Measurements from ENCODE around the gene TBRG1. TPM values are rescaled to one million over a fixed set of nuclear protein-coding genes. Genes with fewer than 3 reads are reported as not detected.

Gene TBRG1
- polyA plus RNA-seq, 3 donors, result 25.9 to 41.5 (median 30.3) TPM

DNA sequence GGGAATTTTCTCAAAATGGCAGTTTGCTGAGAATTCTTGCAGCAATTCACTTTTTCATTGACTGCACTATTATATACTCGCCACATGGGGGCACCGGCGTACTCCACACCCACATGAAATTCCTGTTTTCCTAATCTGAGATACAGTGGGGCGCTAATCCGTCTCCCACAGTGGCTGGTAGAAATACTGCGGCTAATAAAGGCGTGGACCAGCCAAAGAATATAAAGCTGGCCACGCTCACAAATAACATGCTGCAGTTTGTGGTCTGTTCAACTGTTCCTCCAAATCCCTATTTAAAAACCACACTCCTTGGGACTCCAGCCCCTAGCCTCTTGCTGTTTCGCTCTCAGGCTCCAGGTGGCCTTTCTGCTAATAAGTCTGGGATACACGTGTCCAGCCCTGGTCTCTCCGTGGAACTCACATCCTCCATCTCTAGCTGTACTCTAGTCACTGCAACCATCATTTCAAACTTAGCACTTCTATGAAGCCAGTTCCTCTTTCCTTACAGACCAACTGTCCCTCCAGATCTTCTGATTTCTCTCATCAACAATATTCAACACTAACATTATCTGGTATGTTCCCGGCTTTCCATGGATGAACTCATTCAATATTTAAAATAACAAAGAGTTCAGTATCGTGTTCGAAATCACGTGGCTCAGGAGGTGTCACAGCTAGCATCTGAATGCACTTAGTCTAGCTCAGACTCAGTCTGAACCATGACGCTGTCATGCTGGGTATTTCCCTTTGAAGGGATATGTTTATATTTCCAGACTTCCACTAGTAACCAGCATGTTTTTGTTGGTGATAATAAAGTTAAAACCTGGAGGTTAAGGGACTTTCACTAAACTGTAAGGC, 22.0 kb downstream of the TBRG1 start:
- DNase-seq (ENCODE audit: extremely low read depth in 1 of 11, low read depth in 9 of 11, low spot score in 4 of 11), result peak in 7 of 11 donors; percentile 47 to 64 (median 54)

DNA sequence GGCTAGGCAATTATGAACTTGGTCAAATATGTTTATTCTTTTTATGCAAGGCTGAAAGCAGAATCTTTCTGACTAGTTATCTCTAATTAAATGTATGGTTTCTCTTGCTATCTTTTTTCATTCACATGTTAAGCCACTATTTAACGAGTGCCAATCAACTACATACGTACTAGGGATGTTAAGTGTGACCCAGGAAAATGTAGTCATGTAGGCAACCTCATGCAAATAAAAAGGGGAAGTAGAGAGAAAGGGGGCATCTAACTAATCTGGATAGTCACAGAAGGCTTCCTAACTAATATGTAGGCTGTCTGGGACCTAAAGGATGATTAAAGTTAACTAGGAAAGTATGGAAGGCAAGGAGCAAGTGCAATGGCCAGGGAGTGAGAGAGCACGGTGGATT, 23.5 kb downstream of the TBRG1 start:
- no peak for DNase-seq (ENCODE audit: extremely low read depth in 1 of 11, low read depth in 9 of 11, low spot score in 4 of 11)

DNA sequence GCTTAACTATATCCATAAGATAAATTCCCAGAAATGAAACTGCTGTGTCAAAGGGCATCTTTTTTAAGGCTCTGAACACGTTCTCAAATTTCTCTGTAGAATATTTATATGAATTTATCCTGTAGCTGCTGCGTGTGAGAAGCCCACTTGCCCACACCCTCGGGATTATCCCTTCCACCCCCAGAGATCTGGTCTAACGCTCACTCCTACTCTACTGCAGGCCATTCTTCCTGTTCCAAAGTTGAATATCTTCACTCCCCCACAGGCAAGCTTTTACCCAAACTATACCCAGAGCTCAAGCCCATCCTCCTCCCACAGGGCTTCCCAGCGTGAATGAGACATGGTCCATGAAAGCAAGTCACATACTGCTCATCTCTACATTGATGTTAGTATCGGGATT, 25.9 kb downstream of the TBRG1 start:
- no peak for DNase-seq (ENCODE audit: extremely low read depth in 1 of 11, low read depth in 9 of 11, low spot score in 4 of 11)

DNA sequence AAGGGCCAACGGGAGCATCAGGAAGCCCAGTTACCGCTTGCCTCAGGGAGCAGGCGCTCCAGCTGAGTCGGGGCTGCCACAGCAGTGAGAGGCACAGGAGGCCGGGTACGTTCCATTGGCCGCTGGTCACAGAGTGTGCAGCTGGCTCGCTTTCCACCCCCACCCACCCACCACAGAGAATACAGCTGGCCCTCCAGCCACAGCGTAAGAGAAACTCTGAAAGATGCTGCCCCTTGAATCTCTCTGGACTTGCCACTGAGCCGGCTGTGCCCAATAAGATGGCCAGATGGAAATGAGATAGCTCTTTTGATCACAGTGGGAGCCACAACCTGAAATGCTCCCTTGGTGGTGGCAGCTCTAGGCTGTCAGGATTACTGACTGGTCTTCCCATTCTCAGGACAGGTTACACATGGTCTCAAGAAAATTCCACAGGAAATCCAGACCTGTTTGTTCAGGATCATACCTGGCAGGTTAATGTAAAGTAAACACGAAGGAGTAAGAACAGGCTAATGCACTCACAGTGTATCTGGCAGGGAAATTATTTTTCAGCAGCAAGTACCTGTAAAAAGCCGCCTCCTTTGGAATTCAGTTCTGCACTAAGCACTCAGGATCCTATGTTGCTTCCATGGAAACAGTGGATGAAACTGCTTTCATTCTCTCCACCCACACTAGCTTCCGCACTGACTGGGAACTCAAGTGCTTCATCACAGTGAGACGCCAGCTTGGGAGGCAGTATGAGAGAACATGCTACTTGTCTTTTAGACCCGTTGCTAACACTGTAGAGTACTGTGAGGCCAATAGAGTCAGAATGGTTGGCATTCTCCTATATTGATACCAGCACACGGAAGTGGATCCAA, 34.3 kb downstream of the TBRG1 start:
- peak in 3 of 11 donors; percentile 17 to 24 (median 23) for DNase-seq (ENCODE audit: extremely low read depth in 1 of 11, low read depth in 9 of 11, low spot score in 4 of 11)

DNA sequence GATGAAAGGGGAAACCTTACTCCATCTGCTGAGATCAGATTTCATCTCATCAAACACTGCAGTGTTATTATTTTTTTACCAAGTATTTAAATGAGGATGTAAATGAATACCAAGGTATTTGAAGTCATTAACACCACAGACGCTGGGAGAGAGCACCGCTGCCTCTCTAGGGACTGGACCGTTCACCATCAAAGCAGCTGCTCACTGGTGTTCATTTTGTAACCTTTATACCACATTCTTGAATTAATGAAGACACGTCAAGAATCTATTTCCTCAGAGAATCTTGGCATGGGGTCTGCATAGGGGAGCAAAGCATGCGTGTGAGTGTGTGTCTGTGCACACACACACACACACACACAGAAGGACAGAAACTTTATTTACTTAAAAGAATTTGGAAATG, 35.2 kb downstream of the TBRG1 start:
- no peak for DNase-seq (ENCODE audit: extremely low read depth in 1 of 11, low read depth in 9 of 11, low spot score in 4 of 11)

DNA sequence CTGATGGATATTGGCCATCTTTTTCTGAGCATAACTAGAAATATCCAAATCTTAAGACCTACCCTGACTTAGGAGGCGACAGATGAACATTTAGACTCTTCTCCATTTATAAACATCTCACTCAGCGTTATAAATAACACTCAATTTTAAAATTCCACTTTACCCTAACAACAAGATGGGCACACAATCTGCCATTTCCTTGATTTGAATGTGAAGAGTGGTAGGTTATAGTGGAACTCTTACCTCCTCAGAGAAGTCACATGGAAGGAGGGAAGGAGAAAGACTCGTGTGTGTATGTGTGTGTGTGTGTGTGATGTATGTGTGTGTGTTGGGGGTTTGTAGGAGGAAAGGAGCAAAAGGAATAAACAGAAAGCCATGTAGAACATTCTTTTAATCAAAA, 35.8 kb downstream of the TBRG1 start:
- no peak for DNase-seq (ENCODE audit: extremely low read depth in 1 of 11, low read depth in 9 of 11, low spot score in 4 of 11)

DNA sequence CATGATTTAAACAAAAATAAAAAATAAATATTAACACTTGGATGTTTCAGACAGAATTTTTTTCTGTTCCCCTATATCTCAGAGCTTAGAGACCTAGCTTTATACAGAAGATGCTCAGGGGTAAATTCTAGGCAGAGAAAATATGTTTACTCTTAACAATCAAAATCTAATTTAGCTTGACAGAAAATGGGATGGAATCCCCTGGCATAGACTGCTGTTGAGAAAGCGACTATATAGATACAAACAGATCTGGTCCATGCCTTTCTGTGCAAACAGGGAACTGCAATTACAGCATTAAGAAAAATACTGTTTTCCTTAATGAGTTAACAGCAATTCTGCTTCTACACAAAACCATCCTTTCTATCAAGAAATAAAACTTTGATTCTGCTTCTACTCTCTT, 36.3 kb downstream of the TBRG1 start:
- DNase-seq (ENCODE audit: extremely low read depth in 1 of 11, low read depth in 9 of 11, low spot score in 4 of 11), result no peak

DNA sequence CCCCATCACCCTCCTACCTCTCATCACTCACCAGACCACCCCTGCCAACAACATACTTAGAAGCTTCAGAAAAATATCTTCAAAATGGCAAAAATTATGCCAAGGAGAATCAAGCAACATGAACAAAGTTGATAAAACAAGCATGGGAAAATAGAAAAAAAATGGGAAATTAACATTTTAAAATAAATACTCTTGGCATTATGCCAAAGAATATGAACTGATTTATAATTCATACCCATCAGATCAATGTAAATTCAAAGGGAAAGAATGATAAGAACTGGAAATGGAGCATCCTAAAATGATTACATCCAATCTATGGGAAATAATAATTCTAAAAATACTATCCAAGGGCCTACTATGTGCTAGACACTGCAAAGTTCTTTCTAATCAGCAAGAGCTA, 38.9 kb downstream of the TBRG1 start:
- no peak for DNase-seq (ENCODE audit: extremely low read depth in 1 of 11, low read depth in 9 of 11, low spot score in 4 of 11)

DNA sequence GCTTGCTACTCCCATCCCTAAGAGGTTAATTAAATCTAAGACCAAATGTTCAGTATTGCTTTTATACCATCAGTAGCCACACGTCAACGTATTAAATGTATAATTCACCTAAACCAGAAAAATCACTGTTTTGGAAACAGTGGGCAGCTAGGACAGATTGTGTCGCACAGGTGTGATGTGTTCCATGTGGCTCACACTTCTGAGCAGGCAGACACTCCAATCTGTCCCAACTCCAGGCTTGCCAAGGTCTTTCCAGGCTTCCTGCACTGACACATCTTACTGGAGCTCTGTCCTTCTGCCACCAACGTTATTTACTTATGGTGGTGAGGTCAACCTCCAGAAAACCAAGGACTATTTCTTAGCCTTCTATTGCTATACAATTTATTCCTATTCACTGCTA, 39.4 kb downstream of the TBRG1 start:
- no peak for DNase-seq (ENCODE audit: extremely low read depth in 1 of 11, low read depth in 9 of 11, low spot score in 4 of 11)

DNA sequence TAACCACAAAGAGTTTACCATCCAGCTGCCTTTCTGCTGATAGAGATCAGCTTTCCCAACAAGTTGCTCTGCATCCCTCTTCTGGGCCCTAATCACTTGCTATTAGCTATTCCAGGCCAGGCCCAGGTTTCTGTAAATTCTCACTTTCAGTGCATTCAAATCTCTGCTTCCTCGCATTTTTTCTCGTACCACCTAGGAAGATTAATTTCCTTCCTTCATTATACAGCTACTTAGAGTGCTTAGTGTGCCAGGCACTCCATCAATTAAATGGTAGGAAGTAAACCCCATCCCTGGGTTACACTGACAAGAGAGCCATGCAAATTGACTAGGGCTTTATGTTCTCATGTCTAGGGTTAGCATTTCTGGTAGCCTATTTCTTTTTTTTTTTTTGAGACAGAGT, 41.2 kb downstream of the TBRG1 start:
- DNase-seq (ENCODE audit: extremely low read depth in 1 of 11, low read depth in 9 of 11, low spot score in 4 of 11), result no peak

DNA sequence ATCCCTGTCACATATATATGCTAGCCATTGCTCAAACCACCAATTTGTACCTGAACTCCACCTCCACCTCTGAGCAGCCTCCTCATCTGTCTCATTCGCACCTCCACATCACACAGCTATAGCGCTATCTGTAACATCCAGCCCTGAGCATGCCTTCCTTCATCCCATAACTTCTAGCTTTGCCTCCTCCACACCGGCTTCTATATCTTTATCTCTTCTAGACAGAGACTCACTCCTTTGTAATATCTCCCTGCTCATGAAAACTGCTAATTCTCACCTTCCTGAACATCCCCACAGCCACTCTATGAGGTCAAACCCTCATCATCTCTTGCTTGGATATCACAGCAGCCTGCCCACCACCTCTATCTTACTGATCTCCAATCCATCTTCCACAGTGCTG, 44.9 kb downstream of the TBRG1 start:
- no peak for DNase-seq (ENCODE audit: extremely low read depth in 1 of 11, low read depth in 9 of 11, low spot score in 4 of 11)

DNA sequence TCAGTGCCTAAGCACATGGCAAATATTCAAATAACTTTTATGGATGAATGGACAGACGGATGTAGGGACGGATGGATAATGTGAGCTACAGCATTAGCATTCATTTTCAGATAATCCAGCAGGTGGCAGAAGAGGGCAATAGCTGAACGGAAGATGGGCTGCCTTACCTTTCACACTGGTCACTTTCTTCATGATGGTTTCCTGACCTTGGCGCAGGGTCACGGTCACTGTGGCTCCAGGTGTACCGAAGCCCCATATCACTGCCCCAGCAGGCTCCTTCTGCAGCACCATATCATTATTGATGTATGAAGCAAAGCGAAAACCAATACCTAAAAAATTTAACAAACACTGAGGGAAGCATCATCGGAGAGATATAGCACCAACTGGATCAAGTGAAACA, 46.5 kb downstream of the TBRG1 start:
- peak in 3 of 11 donors; percentile 11 to 36 (median 32) for DNase-seq (ENCODE audit: extremely low read depth in 1 of 11, low read depth in 9 of 11, low spot score in 4 of 11)

DNA sequence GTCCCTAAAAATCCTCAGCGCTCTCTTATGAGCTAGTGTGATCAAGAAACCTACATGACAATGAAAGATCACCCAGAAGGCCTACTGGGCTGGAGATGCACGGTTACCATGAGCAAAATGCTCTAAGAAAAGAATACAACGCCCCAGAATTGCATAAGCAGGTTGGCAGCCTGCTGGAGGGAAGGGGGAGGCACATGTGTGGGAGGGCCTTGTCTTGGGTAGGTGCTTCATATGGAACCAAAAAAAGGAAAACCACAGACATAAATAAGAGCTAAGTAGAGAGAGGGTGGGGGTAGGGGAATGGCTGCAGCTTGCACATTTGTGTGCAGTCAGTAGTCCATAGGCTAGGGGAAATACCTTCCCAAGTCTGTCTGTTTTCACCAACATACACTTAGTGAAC, 48.1 kb downstream of the TBRG1 start:
- DNase-seq (ENCODE audit: extremely low read depth in 1 of 11, low read depth in 9 of 11, low spot score in 4 of 11), result no peak

DNA sequence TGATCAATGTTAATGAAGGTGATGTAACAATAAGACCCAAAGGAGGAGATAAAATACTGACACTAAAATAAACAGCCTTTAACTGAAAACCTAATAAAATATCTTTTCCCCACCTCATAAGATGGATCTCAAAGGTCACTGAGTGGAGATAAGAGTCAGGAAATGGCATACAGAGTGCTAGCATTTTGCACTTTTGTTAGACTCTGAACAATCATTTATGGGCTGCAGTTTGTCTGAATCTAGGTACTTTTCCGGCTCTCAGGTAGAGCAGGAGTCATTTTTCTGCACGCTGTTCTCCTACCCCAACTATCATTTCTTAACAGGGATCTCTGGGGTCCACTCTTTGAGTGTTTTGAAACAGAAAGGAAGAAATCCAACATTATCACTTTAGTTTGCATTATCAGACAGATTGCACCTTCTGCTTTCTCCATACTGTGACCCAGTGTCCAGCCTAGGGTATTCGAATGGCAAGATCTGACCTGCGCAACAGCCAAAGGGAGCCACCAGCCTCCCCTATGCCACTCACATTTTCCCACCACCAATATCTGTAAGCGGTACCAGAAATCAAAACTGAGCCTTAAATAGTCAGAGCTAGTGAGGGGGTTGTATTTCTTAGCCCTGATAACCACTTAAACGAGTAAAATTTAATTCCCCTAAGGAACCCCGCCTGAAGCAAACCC, 50.0 kb downstream of the TBRG1 start:
- no peak for DNase-seq (ENCODE audit: extremely low read depth in 1 of 11, low read depth in 9 of 11, low spot score in 4 of 11)

DNA sequence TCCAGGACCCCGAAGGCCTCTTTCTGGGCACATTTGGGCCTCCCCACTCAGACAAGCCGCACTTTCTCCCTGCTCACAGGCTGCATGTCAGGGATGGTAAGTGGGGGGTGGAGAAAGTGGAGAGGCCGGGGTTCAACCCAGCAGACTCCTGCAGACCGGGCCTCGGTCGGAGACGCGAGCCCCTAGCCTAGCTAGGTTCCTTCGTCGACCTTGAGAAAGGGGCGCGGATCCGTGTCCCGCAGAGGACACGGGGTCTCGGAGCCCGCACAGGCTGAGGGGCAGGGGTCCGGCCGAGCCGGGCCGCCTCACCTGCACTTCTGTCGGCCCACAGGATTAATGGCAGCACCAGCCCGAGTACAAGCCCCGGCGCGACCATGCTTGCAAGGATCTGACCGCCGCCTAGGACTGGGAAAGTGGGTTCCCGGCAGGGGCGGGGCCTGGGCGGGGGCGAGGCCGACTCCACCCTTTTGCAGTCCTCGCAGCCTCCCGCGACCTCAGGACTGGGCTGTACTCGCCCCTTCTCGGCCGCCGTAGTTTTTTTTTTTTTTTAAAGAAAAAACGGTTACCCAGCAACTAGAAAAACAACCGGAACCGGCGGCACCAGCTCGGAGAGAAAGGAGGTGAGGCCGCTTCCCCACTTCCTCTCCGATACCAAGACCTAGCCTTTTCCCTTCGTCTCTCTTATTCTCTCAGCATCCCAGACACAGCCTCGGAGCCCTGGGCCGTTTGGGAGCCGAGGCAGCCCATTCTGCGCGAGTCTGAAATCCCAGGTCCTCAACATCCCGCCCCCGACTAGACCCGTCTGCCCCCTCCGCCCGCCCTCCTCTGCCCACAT, 50.9 kb downstream of the TBRG1 start, which contains the start of the genes SIAE and SPA17:
Gene SIAE, minus strand, starts transcription at position 407 of the 835 bp plus-strand sequence. Its CDS starts 31 bp downstream, at position 376.
Gene SPA17, plus strand, starts transcription at position 572 of the 835 bp plus-strand sequence. CDS start 1,361 bp downstream, outside the sequence.
- peak; percentile 84 to 95 (median 89) for DNase-seq (ENCODE audit: extremely low read depth in 1 of 11, low read depth in 9 of 11, low spot score in 4 of 11)

DNA sequence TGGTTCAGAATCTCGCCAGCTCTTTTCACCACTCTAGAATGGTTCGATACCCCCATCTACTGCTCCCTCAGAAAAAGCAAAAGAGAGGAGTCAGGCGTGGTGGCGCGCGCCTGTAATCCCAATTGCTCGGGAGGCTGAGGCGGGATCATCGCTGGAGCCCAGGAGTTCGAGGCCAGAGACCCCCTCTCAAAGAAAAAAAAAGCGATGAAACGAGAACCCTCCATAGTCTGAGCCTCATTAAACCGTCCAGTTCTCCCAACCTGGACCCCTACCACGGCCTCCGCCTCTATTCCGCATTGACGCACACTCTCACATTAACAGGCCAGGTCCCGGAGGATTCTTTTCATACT, 51.5 kb downstream of the TBRG1 start:
- DNase-seq (ENCODE audit: extremely low read depth in 1 of 11, low read depth in 9 of 11, low spot score in 4 of 11), result no peak

DNA sequence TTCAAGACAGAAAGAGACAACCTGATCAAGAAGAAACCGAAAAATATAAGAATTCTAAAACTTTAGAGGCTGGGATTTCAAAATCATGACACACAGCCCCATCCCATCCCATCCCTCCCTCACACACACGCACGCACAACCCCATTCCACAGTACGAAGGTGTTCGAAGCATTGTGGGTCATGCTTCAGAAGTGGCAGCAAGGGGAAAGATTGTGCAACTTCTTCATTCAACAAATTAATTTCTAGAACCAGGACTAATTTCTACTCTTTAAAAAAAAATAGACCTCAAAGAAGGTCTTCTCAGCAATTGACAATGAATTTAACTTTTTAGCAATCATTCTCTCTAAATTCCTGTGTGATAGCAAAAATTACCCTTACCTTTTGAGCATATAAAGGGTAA, 51.9 kb downstream of the TBRG1 start:
- DNase-seq (ENCODE audit: extremely low read depth in 1 of 11, low read depth in 9 of 11, low spot score in 4 of 11), result no peak

DNA sequence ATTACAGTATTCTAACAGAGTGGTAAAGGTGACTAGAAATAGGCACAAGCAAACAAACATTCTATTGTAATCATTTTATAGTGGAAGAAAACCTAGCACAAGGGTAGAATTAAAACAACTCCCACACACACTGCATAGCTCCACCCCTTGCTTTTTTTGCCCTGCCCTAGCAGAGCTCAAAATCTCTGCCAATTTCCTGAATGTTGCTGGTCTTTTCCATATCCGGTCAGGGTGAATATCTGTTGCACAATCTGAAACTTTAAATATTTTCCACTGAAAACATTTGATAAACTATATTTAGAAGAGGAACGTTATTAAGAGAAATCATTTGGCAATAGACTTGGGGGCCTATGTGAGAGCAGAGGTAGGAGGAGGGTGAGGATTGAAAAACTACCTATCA, 53.7 kb downstream of the TBRG1 start:
- DNase-seq (ENCODE audit: extremely low read depth in 1 of 11, low read depth in 9 of 11, low spot score in 4 of 11), result no peak

DNA sequence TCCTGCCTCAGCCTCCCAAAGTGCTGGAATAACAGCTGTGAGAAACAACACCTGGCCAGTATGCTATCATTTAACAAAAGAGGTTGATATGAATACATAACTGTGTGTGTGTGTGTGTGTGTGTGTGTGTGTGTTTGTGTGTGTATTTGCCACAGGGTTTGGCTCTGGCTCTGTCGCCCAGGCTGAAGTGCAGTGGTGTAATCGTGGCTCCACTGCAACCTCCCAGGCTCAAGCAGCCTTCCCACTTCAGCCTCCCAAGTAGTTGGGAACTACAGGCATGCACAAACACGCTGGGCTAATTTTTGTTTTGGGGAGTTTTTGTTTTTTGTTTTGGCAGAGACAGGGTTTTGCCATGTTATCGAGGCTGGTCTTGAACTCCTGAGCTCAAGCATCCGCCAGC, 55.8 kb downstream of the TBRG1 start:
- no peak for DNase-seq (ENCODE audit: extremely low read depth in 1 of 11, low read depth in 9 of 11, low spot score in 4 of 11)
